Umbilical cord (tissue), 2 donors: ENCODE measurements around the gene ZFYVE27. TPM values are rescaled to one million over a fixed set of nuclear protein-coding genes. Genes with fewer than 3 reads are reported as not detected.

Source experiments
- DNase-seq: peaks from one replicate; pipeline ENCODE4 v3.0.0-alpha.2; 2015; ENCODE audit warnings: low spot score
- total RNA-seq: library from RNA; depleted of rRNA; stranded (reverse); fragments of >200 nt; gene quantifications from one replicate; pipeline ENCODE4 v1.2.3, GENCODE V29; 2014; ENCODE audit warnings: low replicate concordance; ENCODE audit not compliant: insufficient read depth

ZFYVE27 gene
- total RNA-seq, 1 donor from 2014 or later = 11.6 TPM

DNA sequence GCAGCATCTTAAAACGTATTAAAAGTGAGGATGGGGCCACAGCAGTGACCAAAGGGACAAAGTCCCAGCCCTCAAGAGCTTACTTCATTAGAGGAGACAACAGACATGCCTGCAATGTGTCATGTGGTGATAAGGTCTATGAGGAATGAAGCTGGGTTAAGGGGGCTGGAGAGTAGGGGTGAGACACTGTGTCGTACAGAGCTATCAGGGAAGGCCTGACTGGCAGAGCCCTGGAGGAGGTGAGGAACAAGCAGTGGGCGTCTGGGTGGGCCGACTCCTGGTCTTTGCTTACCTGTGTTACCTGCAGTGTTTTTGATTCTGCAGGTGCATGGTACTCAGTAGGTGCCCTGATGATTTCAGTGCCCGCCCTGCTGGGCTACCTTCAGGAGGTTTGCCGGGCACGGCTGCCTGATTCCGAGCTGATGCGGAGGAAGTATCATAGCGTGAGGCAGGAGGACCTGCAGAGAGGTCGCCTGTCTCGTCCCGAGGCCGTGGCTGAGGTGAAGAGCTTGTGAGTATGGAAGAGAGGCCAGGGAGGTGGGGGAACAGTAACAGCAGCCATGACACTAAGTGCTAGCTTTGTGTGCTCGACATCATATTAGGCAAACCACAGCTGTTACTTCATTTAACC lies 7.6 kb downstream of the ZFYVE27 start:
- DNase-seq = no peak

DNA sequence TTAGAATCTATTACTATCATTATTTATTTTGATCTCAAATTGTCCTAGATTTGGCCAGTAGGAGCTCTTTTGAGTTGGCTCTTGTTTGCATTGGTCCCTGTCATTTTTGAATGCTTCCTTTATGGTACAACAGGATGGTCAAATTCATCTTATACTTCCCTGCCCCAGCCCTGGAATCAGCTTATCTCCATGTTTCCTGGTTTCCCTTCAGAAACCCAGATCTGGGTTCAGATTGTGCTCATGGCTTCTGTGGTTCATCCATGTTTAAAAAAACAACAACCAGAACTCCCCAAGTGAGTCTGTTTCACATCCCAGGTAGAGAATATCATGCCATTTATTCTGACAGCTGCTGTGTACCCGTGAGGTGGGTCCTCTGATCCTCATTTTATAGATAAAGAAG lies 10.6 kb downstream of the ZFYVE27 start:
- no peak for DNase-seq

- peak; percentile 35 for DNase-seq
Observed at GRCh38 chr10:97748116-97748515, 11.2 kb downstream of the ZFYVE27 start.

DNA sequence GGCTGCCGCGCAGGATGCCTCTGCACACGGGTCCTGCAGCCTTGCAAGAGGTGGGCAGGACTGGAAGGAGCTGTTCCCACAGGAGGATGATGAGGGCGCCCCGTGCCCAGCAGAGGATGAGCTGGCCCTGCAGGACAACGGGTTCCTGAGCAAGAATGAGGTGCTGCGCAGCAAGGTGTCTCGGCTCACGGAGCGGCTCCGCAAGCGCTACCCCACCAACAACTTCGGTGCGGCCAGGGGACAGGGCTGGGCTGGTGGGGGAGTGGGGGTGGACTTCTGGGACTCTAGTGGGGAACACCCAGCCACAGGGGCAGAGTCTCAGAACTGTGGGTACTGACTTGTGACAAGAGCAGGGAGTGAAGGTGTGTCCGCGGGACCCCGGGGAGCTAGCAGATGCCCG lies 16.0 kb downstream of the ZFYVE27 start:
- DNase-seq = no peak

GRCh38 chr10:97754726-97755125 lies 17.8 kb downstream of the ZFYVE27 start:
- no peak for DNase-seq

- DNase-seq = no peak
Observed at GRCh38 chr10:97755718-97756117, 18.8 kb downstream of the ZFYVE27 start.

DNA sequence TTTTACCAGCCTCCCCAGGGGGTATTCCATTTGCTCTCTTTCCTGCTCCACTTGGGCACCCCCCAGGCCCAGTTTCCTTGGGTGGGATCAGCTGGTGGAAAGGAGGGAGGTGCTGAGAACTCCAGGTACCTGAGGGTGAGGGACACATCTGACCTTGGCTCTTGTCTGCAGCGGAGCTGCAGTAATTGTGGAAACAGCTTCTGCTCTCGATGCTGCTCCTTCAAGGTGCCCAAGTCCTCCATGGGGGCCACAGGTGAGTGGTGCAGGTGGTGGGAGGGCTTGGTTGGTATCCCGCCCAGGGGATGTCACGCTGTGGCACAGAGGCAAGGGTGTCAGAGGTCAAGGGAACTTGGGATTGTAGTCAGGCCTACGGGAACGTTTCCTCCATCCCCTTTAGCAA lies 20.5 kb downstream of the ZFYVE27 start:
- no peak for DNase-seq

DNA sequence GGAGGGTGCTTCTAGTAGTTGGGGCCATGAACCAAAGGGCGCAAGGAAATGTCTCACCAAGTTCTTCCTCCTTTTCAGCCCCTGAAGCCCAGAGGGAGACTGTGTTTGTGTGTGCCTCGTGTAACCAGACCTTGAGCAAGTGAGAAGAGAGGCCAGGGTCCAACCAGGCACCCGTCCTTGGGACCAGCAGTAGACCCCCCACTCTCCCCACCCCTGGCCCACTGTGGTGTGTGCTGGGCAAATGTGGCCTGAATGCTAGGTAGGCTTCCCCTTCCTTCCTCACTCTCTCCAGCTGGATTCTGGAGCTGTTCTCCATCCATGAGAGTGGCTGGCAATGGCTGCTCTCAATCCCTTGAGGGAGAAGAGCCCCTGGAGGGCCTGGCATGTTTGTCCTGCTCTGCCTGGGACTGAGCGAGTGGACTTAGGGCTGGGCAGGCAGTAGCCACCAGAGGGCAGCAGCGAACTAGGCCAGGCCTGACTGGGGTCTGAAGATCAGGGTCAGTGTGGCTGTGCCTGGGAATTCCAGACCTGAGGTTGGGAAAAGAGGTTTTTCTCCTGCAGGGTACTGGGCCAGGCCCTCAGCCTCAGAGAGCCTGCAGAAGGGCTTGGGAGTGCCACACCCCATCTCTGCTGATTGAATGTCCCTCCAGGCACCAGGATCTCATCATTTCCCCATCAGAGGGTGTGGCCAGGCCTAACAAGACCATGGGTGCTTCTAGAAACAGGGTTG lies 22.4 kb downstream of the ZFYVE27 start:
- peak; percentile 63 for DNase-seq

DNA sequence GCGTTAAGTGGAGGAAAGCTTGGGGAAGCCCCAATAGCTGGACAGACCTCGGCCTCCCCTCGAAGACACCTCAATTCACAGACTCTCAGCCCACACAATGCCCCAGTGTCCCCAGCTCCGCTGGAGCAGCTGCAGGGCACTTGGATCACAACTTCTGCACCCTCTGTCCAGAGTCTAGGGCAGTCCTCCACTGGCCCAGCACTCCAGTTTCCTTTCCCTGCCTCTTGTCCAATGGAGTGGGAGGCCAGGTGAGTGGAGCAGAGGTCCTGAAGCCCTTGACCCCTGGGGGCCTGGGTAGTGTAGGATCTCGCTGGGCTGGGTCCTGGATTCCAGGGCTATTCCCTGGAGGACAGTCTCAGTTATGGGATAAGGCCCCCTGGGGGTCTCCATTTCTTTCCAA lies 23.0 kb downstream of the ZFYVE27 start:
- DNase-seq = no peak

DNA sequence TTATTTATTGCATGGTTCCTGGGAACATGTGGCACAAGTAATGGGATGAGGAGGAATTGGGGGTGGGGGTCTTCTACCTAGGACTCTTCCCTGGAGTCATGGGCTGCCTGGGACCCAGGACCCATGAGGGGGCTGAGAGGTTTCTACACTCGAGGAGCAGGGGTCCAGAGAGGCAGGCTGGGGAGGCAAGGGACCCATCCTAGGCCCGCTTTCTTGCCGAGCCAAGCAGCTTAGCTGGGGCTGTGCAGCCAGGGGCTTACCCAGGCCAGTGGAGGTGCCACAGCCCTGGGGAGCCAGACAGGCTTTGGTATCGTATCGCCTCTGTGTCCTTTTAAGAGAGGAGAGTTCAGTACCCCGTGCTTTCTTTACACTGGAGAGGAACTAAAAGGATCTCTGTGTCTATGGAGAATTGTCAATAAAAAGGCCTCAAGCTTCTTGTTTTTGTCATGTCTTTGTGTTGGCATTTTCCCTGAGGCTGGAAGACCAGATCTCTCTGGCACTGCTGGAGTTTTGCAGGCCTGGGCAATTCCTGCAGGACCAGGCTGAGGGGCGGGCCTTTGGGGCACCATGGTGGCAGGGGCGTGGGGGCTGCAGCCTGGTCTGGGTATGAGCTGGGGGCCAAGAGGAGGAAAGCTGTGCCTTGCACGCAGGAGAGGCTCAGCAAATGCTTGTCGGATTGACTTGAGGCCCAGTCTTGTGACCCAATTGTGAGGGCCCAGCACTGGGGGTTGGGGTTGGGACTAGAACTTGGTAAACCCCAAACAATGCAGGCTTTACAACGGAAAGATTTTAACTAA lies 23.7 kb downstream of the ZFYVE27 start:
- DNase-seq = no peak

DNA sequence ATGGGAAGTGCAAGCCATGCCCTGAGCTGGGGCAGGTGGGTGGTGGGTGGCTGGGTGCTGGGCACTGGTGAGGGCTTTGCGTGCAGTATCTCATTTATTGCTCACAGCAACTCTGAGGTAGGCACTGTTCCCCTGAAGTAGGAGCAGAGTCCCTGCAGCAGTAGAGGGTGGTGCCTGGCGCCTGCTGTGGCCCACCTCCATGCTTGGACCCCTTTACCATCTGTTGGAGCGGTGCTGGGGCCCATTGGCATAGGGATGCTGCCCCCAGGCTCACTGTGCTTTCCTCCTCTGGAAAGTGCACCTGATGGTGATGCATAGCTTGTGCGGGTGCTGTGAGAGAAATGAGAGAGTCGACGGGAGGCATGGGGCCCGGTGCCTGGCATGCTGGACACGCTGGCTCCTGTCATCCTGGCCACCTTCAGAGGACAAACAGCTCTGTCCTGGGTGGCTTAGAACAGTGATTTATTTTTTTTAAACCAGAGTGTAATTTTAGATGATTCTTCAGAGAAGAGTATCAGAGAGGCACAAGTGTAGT lies 24.5 kb downstream of the ZFYVE27 start:
- no peak for DNase-seq

DNA sequence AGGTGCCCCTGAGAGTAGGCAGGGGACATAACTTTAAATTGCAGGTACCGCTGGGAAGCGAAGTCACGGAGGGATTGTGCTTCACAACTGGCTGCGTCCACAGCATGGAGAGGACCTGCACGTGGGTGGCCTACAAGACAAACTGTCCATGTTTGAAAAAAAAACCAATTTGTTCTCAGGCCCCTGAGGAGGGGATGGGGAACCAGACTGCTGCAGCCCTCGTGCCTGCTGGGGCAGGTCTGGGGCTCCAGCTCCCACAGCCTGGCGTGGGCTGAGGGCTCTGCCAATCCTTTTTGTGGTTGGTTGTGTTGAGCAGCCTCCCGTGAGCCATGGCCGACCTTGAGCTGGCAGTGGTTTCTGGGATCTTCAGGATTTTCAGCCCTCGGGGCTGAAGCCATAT lies 25.1 kb downstream of the ZFYVE27 start:
- no peak for DNase-seq

DNA sequence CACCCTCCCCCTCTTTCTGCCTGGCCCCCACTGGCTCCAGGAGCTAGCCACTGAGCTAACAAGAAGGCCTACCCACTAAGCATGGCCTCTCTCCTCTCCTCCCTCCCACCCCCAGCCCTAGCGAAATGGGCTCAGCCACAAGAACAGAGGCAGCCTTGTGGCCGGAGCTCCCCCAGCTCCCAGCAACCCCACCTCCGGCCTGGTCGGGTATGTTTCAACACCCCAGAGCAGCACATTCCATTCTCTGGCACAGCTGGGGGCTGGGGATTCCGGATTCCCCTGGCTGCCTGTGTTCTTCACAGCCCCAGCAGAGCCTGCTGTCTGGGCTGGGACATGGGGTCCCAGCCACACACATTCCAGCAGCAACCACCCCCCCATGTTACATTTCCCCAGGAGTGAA lies 25.9 kb downstream of the ZFYVE27 start:
- DNase-seq = no peak

GRCh38 chr10:97763411-97763810 lies 26.5 kb downstream of the ZFYVE27 start:
- no peak for DNase-seq

- DNase-seq = no peak
Observed at GRCh38 chr10:97763947-97764346, 27.0 kb downstream of the ZFYVE27 start.

GRCh38 chr10:97764519-97764931 lies 27.6 kb downstream of the ZFYVE27 start:
- no peak for DNase-seq

- DNase-seq = no peak
Observed at GRCh38 chr10:97765201-97765600, 28.3 kb downstream of the ZFYVE27 start.

DNA sequence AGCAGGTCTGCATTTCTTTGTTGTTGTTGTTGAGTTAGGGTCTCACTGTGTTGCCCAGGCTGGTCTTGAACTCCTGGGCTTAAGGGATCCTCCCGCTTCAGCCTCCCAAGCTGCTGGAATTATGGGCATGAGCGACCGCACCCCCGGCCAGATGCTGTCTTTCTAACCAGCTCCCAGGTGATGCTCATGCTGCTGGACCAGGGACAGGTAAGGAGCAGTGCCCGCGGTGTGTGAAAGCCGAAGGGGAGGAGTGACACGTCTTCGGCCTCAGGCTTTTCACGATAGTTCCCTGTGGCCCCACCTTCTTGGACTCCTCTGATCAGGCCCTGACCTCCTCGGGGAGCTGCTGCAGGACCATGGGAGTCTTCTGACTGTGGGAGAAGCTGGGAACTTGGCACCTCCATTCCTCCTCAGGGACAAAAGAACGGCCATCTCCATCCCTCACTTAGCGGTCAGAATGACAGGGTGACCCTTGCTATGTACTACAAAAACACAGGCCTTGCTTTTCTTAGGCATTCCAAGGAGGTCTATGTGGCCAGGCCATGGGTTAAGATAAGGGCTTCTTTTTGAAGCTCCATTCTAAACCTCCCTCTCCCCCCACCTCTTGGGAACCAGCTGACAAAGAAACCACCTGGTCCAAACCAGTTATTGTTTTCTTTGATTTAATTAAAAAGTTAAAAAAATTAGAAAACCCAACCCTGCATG lies 29.3 kb downstream of the ZFYVE27 start:
- no peak for DNase-seq

GRCh38 chr10:97766996-97767924 lies 30.3 kb downstream of the ZFYVE27 start:
- no peak for DNase-seq
